ENCODE measurements around the gene MUCL3. TPM values are rescaled to one million over a fixed set of nuclear protein-coding genes. Genes with fewer than 3 reads are reported as not detected.

Gene MUCL3
- total RNA-seq, 1 experiment from 2014 or later = not detected

DNA sequence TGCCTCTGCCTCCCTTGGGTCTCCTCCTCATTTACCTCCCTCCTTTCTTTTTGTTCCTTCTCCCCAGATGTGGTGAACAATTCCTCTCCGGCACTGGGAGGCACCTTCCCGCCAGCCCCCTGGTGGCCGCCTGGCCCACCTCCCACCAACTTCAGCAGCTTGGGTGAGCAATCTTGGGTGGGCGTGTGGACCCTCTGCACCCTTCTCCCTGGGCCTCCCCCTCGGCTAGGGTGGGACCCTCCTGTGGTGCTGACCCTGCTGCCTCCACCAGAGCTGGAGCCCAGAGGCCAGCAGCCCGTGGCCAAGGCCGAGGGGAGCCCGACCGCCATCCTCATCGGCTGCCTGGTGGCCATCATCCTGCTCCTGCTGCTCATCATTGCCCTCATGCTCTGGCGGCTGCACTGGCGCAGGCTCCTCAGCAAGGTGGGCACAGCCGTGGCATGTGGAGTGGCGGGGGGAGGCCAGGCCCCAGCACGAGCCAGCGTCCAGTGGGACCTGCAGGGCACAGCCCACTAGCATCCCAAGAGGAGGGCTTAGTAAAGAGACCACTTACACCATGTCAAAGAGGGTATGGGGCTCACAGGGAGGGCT, 47.7 kb upstream of the MUCL3 start:
- Mint-ChIP-seq H3K36me3 (ENCODE audit: insufficient read depth, unreplicated experiment) (peaks cover 32% of the 10 kb centered on the region), H3K27ac (ENCODE audit: unreplicated experiment) (no peak overlapping the region), H3K9me3 (ENCODE audit: unreplicated experiment) (no peaks in the 10 kb centered on the region), H3K4me3 (ENCODE audit: unreplicated experiment) (no peak overlapping the region), H3K27me3 (ENCODE audit: insufficient read depth, unreplicated experiment) (no peaks in the 10 kb centered on the region), H3K4me1 (ENCODE audit: low read depth, unreplicated experiment) (no peaks in the 10 kb centered on the region)
- intact Hi-C loops (cut with micrococcal nuclease; ENCODE audit: unreplicated experiment) = no loop called here
- H3K4me3 ChIP-seq (ENCODE audit: low read depth, low read length) = no peak overlapping the region
- H3K4me1 ChIP-seq = no peaks in the 10 kb centered on the region
- DNase-seq = peak; percentile 15
- ChIA-PET CTCF (interaction anchor here (0.8 kb wide), 1 partner anchor 178 kb away, joined by 3 read pairs; no protein-coding TSS in a partner anchor), POLR2A (no interaction called here)
- TF ChIP-seq, protein P1, sequence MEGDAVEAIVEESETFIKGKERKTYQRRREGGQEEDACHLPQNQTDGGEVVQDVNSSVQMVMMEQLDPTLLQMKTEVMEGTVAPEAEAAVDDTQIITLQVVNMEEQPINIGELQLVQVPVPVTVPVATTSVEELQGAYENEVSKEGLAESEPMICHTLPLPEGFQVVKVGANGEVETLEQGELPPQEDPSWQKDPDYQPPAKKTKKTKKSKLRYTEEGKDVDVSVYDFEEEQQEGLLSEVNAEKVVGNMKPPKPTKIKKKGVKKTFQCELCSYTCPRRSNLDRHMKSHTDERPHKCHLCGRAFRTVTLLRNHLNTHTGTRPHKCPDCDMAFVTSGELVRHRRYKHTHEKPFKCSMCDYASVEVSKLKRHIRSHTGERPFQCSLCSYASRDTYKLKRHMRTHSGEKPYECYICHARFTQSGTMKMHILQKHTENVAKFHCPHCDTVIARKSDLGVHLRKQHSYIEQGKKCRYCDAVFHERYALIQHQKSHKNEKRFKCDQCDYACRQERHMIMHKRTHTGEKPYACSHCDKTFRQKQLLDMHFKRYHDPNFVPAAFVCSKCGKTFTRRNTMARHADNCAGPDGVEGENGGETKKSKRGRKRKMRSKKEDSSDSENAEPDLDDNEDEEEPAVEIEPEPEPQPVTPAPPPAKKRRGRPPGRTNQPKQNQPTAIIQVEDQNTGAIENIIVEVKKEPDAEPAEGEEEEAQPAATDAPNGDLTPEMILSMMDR (IDR thresholded peaks at IDR 0.05; ENCODE audit: insufficient read depth in 1 of 2, low read depth in 1 of 2, low read length in 1 of 2, severe bottlenecking in 1 of 2, unreplicated experiment in 1 of 2) = peak; percentile 30 to 39
- H3K36me3 ChIP-seq (ENCODE audit: control insufficient read depth, insufficient read depth, low read length) = peaks cover 10% of the 10 kb centered on the region
- H3K9me3 ChIP-seq = no peaks in the 10 kb centered on the region
- no peaks in the 10 kb centered on the region for H3K27me3 ChIP-seq (replicated peaks; ENCODE audit: control insufficient read depth, insufficient read depth, low read length)
- no TSS peak for BruUV-seq (replicated peaks)

DNA sequence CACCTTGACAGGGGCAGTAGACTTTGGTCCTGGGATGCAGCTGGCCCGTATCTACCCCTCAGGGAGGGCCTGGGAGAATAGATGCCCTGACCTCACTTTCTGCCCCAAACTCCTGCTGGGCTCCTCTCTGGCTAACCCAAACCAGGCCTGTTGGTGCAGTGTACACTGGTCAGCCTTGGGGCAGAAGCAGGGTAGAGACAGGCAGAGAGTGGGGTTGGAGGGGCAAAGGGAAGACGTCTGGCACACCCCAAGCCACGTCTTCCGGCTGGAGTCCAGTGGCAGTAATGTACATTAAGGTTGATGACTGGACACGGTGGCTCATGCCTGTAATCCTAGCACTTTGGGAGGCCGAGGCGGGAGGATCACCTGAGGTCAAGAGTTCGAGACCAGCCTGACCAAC, 47.1 kb upstream of the MUCL3 start:
- no peaks in the 10 kb centered on the region for H3K27me3 ChIP-seq (replicated peaks; ENCODE audit: control insufficient read depth, insufficient read depth, low read length)
- Mint-ChIP-seq H3K36me3 (ENCODE audit: insufficient read depth, unreplicated experiment) (peaks cover 32% of the 10 kb centered on the region), H3K4me3 (ENCODE audit: unreplicated experiment) (no peak overlapping the region), H3K4me1 (ENCODE audit: low read depth, unreplicated experiment) (no peaks in the 10 kb centered on the region), H3K27me3 (ENCODE audit: insufficient read depth, unreplicated experiment) (no peaks in the 10 kb centered on the region), H3K27ac (ENCODE audit: unreplicated experiment) (no peak overlapping the region), H3K9me3 (ENCODE audit: unreplicated experiment) (no peaks in the 10 kb centered on the region)
- ChIA-PET POLR2A (no interaction called here), CTCF (no interaction called here)
- DNase-seq = no peak
- no peaks in the 10 kb centered on the region for H3K9me3 ChIP-seq
- intact Hi-C loops (cut with micrococcal nuclease; ENCODE audit: unreplicated experiment) = no loop called here
- no TSS peak for BruUV-seq (replicated peaks)
- H3K36me3 ChIP-seq (ENCODE audit: control insufficient read depth, insufficient read depth, low read length) = peaks cover 9% of the 10 kb centered on the region
- no peak overlapping the region for H3K4me3 ChIP-seq (ENCODE audit: low read depth, low read length)
- no peaks in the 10 kb centered on the region for H3K4me1 ChIP-seq
- TF ChIP-seq, protein P1 (IDR thresholded peaks at IDR 0.05; ENCODE audit: insufficient read depth in 1 of 2, low read depth in 1 of 2, low read length in 1 of 2, severe bottlenecking in 1 of 2, unreplicated experiment in 1 of 2) = no peak

DNA sequence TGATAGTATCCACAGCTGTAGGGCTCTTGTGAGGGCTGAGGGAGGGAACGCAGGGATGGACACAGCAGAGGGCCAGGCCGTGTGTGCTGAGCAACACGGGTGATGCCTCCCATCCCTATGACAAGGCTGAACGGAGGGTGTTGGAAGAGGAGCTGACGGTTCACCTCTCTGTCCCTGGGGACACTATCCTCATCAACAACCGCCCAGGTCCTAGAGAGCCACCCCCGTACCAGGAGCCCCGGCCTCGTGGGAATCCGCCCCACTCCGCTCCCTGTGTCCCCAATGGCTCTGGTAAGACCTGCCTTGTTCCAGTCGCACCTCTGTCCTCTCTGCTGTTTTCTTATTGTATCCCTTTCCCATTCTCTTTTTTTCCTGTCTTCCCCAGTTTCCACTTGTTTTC, 46.4 kb upstream of the MUCL3 start:
- CTCF ChIA-PET = no interaction called here
- no peaks in the 10 kb centered on the region for H3K9me3 ChIP-seq
- no peak for DNase-seq
- H3K36me3 ChIP-seq (ENCODE audit: control insufficient read depth, insufficient read depth, low read length) = peaks cover 8% of the 10 kb centered on the region
- Mint-ChIP-seq H3K9me3 (ENCODE audit: unreplicated experiment) (no peaks in the 10 kb centered on the region), H3K4me3 (ENCODE audit: unreplicated experiment) (no peak overlapping the region), H3K4me1 (ENCODE audit: low read depth, unreplicated experiment) (no peaks in the 10 kb centered on the region), H3K36me3 (ENCODE audit: insufficient read depth, unreplicated experiment) (peaks cover 32% of the 10 kb centered on the region), H3K27ac (ENCODE audit: unreplicated experiment) (no peak overlapping the region), H3K27me3 (ENCODE audit: insufficient read depth, unreplicated experiment) (no peaks in the 10 kb centered on the region)
- intact Hi-C loops (cut with micrococcal nuclease; ENCODE audit: unreplicated experiment) = no loop called here
- no peaks in the 10 kb centered on the region for H3K4me1 ChIP-seq
- POLR2A ChIA-PET = no interaction called here
- H3K27me3 ChIP-seq (replicated peaks; ENCODE audit: control insufficient read depth, insufficient read depth, low read length) = no peaks in the 10 kb centered on the region
- BruUV-seq (replicated peaks) = no TSS peak
- H3K4me3 ChIP-seq (ENCODE audit: low read depth, low read length) = no peak overlapping the region
- TF ChIP-seq, protein P1 (IDR thresholded peaks at IDR 0.05; ENCODE audit: insufficient read depth in 1 of 2, low read depth in 1 of 2, low read length in 1 of 2, severe bottlenecking in 1 of 2, unreplicated experiment in 1 of 2) = no peak

Measured in Caco-2 (cell line).